ENCODE results near the gene GALR3.
"Not testable (repeated sequence)": the region's sequence is repeated elsewhere in the genome, so short reads cannot be mapped to it uniquely, and the experiment has no call there.

The GALR3 gene, protein sequence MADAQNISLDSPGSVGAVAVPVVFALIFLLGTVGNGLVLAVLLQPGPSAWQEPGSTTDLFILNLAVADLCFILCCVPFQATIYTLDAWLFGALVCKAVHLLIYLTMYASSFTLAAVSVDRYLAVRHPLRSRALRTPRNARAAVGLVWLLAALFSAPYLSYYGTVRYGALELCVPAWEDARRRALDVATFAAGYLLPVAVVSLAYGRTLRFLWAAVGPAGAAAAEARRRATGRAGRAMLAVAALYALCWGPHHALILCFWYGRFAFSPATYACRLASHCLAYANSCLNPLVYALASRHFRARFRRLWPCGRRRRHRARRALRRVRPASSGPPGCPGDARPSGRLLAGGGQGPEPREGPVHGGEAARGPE

DNA sequence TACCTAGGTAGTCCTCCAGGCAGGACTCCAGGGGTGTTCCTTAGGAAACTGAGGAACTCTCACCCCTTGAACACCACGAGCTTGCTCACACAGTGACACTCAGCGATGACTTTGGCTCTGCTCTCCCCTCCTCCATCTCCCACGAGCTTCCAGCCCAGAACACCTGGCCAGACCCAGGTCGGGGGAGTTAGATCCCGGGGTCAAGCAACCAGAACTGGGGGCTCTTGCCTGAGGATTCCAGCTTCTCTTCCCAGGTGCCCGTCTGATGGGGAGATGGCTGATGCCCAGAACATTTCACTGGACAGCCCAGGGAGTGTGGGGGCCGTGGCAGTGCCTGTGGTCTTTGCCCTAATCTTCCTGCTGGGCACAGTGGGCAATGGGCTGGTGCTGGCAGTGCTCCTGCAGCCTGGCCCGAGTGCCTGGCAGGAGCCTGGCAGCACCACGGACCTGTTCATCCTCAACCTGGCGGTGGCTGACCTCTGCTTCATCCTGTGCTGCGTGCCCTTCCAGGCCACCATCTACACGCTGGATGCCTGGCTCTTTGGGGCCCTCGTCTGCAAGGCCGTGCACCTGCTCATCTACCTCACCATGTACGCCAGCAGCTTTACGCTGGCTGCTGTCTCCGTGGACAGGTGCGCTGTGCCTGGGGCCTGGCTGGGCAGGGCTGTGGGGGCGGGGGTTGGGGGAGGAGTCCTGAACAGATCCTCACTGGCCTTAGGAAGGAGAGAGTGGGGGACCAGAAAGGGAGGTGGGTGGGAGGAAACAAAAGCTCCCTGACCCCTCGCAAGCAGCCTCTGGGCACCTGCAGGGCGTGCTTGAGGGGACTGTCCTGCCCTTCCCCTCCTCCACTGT is at the start of gene GALR3:
Gene GALR3, plus strand, starts transcription at position 249 of the 852 bp plus-strand sequence. Its CDS starts 25 bp downstream, at position 274.
- DNase-seq (ENCODE audit: low read depth in 2 of 2) = no peak

DNA sequence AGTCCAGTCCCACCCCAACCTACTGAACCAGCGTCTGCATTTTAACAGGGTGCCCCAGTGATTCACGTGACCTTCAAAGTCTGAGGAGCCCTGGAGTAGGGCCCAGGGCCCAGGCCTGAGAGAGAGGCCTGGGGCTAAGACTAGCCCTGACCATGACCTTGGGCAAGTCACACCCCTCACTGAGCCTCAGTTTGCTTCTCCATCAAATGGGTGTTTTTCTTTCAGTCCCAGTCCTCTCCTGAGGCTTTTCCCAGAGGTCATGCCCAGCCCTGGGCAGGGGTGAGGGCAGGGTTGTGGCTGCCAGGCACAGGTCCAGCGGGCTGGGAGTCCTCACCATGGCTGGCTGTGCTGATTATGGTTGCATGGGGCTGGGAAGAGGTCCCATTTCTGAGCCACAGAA is 48.5 kb upstream of the GALR3 start:
- DNase-seq (ENCODE audit: low read depth in 2 of 2) = no peak

DNA sequence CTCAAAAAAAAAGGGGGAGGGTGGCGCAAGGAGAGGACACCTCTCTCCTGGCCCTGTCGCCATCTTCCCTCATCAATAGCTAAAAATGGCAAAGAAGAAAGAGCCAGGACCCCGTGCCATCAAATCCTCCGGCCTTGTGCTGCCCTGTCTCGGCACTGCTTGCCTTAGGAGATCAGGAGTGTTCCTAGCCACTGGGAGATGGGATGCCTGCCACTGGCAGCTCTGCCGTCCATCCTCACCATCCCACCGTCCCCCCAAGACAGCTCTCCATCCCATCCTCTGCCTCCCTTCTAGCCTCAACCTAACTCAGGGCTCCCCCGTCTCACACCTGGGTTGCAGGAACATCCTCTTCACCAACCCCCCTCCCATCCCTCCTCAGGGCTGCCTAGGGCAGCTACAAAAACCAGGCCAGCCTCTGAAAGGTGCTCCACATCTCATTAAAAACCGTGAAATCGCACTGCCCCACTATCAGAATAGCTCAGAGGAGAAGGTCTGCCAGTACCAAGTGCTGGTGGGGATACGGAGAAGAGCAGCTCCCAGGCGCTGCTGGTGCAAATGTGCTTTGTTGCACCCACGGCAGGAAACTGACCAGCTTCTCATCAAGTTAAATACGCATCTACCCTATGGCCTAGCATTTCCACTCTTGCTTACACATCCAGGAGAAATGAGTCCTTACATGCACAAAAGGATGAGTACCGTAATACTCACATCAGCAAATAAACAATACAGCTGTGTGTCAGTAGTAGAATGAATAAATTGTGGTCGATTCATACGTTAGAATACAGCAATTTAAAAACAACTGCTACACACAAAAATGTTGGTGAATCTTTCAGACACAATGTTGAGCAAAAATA is 47.2 kb upstream of the GALR3 start:
- no peak for DNase-seq (ENCODE audit: low read depth in 2 of 2)

DNA sequence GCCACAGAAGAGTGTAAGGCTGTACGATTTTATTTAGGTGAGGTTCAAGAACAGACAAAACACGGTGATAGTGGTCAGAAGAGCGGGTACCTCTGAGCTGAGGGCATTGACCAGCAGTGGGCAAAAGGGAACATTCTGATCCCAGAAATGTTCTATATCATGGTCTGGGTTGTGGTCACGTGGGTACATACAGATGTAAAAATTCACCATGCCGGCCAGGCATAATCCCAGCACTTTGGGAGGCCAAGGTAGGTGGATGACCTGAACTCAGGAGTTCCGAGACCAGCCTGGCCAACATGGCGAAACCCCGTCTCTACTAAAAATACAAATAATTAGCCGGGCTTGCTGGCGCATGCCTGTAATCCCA is 46.6 kb upstream of the GALR3 start:
- DNase-seq (ENCODE audit: low read depth in 2 of 2) = no peak

DNA sequence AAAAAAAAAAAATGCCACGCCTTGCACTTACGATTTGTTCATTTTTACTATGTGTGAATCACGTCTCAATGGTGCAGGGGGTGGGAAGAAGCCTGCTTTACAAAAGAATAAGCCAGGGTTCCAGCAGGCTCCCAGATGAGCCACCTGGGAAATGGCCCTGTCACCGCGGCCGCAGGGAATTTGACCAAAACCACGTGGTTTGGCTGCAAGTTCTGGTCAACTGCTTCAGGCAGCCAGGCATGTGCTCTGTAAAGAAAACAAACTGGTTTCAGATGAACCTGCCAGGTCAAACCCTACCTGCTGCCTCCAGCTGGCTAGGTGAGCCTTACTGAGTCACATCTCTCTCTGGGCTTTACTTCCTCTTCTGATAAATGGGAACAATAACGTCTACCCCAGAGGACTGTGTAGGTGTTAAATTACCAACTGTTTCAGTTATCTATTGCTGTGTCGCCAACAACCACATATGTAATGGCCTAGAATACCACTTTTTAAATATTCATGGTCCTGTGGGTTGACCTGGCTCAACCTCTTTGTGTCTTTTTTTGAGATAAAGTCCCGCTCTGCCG is 46.0 kb upstream of the GALR3 start:
- DNase-seq (ENCODE audit: low read depth in 2 of 2) = no peak

DNA sequence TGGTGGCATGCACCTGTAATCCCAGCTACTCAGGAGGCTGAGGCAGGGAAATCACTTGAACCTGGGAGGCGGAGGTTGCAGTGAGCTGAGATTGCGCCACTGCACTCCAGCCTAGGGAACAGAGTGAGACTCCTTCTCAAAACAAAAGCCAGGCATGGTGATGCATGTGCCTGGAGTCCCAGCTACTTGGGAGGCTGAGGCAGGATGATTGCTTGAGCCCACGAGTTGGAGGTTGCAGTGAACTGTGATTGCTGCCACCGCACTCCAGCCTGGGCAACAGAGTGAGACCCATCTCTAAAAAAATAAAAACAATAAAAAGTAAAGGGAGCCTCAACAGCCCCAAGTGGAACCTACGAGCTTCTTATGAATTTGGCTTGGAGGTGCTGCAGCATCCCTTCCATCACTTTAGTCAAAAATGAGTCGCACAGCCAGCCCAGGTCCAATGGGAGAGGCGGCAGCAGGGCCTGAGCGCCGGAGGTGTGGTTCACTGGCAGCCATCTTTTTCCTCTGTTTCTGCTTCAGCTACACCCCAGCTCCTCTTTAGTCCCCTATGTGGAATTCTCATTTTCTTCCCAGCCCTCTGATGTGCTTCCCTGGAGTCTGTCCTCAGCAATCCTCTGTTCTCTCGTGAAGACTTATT is 44.7 kb upstream of the GALR3 start:
- no peak for DNase-seq (ENCODE audit: low read depth in 2 of 2)

DNA sequence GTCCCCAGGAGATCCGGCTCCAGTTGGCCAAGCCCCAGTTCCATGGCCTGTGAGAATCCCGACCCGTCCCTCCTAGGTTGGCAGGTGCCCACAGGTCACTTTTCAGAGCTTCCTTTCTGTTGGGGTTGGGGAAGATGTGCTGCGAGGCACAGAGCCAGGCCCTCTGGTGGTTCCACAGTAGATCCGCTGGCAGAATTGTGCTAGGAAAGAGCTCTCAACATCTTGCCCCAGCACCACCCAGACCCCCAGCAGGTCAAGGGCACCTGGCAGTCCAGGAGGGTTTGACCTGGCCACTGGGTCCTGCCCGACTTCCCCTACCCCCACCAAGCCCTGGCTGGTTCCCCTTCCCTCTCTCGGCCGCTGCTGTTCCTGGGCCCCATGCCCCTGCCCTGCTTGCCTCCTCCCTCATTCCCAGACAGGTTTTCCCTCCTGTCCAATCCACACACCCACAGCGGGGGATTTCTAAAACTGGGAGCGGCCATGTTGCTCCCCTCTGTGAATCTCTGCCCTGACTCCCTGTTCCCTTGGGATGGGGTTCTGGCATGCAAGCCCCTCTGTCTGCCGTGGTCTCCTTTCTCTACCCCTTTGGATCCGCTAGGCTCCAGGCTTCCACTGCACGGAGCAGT is 41.6 kb upstream of the GALR3 start:
- no peak for DNase-seq (ENCODE audit: low read depth in 2 of 2)

DNA sequence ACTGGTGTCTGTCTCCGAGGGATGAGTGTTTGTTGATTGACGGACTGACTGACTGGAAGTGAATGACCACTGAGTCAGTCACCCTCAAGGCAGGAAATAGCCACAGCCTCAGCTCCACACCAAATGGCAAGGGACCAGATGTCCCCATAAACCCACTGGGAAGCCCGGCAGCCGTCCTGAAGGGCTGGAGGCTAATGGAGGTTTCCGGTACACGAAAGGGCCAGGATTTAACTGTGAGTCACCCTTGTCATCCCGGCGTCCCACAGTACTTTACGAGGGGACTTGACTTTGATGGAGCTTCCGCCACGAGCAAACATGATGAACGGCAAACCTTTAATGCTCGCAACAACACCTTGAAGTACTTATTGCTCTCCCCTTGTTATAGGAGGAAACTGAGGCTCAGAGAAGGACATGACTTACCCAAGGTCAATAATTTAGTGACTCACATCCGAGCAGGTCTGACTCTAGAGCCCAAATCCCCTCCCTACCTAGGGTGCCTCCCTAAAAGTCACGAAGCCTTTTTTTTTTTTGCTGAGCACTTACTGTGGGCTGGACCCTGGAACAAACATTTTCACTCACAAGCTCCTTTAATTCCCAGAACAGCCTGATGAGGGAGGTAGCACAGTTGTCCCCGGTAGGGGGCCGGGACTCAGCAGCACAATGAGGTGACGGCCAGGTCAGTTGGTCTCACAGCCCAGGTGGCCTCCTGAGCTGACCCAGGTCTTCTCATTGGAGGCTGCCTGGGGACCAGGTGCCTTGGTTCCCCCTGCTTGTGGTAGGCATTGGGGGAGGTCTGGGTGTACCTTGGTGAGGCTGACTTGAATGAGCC is 40.6 kb upstream of the GALR3 start:
- DNase-seq (ENCODE audit: low read depth in 2 of 2) = no peak

DNA sequence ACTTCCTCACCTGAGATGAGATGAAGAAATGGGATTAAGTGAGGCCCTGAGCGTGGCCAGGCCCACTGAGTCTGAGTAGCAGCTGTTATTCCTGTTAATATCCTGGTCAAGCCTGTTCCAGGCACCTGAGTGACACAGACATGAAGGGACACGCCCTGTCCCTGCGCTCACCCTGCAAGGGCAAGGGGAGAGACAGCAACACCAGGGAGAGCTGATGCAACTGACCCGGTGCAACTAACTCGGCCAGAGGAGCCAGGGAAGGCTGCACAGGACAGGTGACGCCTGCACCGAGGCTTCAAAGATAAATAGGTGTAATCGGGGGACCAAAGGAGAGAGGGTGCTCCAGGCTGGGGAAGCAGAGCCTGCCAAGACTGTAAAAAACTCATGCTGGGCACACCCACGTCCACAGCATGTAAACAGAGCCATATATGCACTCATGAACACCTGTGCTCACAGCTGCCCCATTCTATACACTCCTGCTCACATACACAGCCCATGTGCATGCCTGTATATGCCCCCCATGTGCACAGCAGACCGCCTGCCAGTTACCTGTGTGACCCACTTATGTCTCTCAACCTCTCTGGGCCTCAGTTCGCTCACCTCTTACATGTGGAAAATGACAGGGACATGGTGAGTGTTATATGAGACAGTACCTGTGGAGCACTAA is 38.2 kb upstream of the GALR3 start:
- no peak for DNase-seq (ENCODE audit: low read depth in 2 of 2)

DNA sequence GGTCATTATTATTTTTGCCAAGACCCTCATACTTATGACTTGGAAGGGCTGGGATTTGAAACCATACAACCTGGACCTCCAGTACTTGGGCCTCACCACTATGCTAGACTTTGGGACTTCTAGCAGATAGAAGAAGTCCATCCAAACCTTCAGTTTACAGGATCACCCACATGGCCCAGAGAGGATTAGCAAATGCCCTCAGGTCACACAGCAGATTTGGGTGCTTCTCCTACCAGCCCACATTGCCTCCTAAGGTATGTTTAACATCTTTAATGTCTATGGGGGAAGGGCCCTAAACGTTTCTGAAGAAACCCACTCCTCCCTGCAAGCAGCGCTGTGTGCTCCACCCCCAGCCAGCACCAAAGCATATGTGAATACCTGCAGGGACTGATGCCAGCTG is 32.9 kb upstream of the GALR3 start:
- DNase-seq (ENCODE audit: low read depth in 2 of 2) = no peak

DNA sequence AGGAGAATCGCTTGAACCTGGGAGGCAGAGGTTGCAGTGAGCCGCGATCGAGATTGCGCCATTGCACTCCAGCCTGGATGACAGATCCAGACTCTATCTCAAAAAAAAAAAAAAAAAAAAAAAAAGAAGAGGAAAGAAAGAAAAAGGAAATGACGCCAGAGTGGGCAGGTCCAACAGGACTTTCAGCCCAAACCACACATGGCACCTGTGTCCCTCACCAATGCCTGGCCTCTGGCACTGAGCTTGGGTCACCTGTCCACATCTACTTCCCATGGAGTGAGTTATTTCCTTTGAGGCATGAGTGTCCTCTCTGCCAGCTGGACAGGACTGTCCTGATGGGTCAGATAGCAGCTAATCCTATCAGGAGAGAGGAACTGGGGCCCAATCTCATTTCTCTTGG is 30.7 kb upstream of the GALR3 start:
- no peak for DNase-seq (ENCODE audit: low read depth in 2 of 2)

DNA sequence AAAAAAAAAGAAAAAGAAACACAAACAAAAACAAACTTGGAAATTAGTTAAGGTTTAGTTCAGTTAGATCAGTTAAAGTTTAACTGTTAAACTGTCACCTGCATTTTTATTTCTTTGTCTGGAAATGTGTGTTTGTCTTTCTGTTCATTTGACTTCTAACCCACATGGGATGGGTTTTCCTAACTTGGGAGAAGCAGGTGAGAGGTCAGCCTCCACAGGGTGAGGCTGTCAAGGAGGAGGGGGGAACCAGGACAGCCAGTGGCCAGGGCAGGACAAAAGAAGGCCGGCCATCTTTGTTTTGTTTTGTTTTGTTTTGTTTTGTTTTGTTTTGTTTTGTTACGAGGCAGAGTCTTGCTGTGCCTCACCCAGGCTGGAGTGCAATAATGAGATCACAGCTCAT is 28.8 kb upstream of the GALR3 start:
- no peak for DNase-seq (ENCODE audit: low read depth in 2 of 2)

DNA sequence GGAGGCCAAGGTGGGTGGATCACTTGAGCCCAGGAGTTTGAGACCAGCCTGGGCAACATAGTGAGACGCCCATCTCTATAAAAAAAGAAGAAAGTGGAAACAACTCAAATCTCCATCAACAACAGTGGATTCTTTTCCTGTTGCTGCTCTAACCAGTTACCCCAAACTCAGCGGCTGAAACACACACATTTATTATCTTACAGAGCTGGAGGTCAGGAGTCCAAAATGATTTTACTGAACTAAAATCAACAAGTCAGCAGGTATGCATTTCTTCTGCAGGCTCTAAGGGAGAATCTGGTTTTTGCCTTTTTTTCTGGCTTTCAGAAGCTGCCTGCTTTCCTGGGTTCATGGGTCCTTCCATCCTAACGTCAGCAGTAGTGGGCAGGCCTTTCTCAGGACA is 27.1 kb upstream of the GALR3 start:
- no peak for DNase-seq (ENCODE audit: low read depth in 2 of 2)

DNA sequence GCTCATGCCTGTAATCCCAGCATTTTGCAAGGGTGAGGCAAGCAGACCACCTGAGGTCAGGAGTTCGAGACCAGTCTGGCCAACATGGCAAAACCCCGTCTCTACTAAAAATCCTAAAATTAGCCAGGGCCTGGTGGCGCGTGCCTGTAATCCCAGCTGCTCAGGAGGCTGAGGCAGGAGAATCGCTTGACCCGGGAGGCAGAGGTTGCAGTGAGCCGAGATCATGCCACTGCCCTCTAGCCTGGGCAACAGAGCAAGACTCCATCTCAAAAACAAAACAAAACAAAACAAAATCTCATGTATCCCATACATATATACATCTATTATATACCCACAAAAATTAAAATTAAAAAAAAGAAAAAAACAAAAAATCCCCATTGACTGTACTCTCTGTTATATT is 25.9 kb upstream of the GALR3 start:
- DNase-seq (ENCODE audit: low read depth in 2 of 2) = not testable (repeated sequence)

DNA sequence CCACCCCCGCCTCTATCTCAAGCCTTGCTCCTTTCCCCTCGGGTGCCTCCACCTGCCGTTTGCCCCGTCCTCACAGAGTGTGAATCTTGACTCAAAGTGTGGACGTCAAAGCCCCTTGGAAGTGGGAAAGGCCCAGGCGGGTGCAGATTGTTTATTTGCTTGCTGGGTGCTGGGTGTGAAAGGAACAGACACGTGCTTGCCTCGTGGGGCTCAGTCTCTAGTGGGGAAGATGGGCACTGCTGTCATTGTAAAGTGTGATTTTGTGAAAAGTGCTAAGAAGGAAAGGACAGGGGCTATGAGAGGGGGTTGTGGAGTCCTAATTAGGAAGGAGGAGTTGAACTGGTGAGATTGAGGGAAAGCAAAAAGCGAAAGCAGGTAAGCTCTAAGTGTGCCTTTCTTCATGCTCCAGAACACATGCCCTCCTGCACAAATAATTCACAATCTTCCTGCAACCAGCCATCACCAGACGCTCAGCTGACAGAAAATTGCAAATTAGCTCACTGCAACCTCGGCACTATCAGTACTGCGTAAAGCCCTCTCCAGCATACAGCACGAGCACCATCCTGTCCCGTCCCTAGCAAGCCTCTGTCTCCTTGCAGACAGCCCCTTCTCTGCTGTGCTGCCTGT is 25.2 kb upstream of the GALR3 start:
- no peak for DNase-seq (ENCODE audit: low read depth in 2 of 2)

DNA sequence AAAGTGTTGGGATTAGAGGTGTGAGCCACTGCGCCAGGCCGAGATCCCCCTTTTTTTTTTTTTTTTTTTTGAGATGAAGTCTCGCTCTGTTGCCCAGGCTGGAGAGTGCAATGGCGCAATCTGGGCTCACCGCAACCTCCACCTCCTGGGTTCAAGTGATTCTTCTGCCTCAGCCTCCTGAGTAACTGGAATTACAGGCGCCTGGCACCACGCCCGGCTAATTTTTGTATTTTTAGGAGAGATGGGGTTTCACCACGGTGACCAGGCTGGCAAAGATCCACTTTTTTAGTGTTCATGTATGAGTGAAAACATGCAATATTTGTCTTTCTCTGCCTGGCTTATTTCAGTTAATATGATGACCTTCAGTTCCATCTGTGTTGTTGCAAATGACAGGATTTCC is 23.2 kb upstream of the GALR3 start:
- not testable (repeated sequence) for DNase-seq (ENCODE audit: low read depth in 2 of 2)

DNA sequence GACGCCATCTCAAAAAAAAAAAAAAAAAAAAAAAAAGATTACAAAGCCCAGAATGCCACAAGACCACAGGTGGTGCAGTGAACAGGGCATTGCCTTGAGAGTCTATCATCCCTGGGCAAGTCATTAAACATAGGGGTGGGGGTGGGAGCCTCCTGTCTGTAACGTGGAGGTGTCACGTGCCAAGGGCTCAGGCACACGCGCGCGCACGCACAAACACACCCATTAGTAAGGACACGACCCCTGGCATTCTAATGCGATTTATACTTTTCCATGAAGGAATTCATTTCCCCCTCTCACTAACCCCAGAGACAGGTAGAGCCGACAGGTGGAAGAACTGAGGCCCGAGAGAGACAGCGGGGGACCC is 21.3 kb upstream of the GALR3 start:
- no peak for DNase-seq (ENCODE audit: low read depth in 2 of 2)

DNA sequence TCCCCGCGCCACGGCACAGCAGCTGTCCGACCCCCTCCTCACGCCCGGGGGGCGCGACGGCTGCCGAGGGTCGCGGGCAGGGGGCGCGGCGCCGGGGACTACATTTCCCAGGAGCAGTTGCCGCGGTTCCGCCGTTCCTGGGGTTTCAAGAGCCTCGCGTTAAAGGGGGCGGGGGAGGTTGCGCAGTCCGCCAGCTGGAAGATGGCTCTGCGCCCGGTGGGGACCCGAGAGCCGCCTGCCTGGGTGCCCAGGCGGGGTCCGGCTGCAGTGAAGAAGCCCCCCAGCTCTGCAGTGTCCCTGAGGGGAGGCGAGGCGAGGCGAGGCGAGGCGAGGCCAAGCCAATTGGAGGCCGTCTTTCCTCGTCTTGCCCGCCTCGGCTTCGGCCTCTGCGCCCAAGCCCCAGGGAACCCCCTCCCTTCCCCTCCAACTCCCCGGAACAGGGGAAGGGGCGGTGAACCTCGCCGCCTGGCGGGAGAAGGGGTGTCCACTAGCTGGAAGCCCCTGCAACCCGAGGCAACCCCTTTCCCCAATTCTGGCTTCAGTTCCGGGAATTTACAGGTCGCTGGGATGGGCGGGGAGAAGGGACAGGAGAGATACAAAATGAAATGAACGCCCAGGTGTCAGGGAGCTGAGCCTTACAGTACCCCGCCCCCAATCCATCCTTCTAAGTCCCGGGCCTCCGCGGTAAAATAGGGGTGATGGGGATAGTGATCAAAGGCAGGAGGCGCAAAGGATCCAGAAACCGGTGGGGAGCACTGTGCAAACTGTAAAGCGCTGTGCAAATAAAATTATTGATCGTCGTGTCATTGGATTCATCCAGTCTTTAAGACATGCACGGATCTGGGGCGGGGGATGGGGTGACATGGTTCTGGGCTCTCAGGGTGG is 20.6 kb upstream of the GALR3 start:
- no peak for DNase-seq (ENCODE audit: low read depth in 2 of 2)
